Activated CD8-positive, alpha-beta memory T cell treated with anti-CD3 and anti-CD28 coated beads, Interleukin-2, amount 10 ng/mL, durations not matched to agents 7 days and 5 days (primary cell): ENCODE data around the gene TM9SF1. TPM values are rescaled to one million over a fixed set of nuclear protein-coding genes. Genes with fewer than 3 reads are reported as not detected.

ENCODE experiments used
- ATAC-seq: fragments of 150-1000 bp; cut with Tn5 transposase; one replicate; pipeline ENCODE4 v1.10.0; 2021; ENCODE audit warnings: moderate library complexity
- CTCF ChIA-PET: fragments of 350-600 bp; sonication (Branson Sonifier 250); formaldehyde crosslinking; loops from one replicate; lab custom pipeline; 2021; ENCODE audit warnings: antibody characterized with exemption; lab: Charles Lee
- DNase-seq: peaks from one replicate; pipeline ENCODE4 v3.0.0-alpha.2; 2020
- H3K27ac Mint-ChIP-seq: one replicate; pipeline ENCODE4 v1.8.0; 2021; ENCODE audit warnings: mild to moderate bottlenecking, mixed read lengths
- H3K27me3 Mint-ChIP-seq: one replicate; pipeline ENCODE4 v1.8.0; 2021; ENCODE audit warnings: mixed read lengths
- H3K36me3 Mint-ChIP-seq: one replicate; pipeline ENCODE4 v1.8.0; 2021; ENCODE audit warnings: mild to moderate bottlenecking, mixed read lengths
- H3K4me1 Mint-ChIP-seq: one replicate; pipeline ENCODE4 v1.8.0; 2021; ENCODE audit warnings: mixed read lengths
- H3K4me3 Mint-ChIP-seq: one replicate; pipeline ENCODE4 v1.8.0; 2021; ENCODE audit warnings: mild to moderate bottlenecking, moderate library complexity, mixed read lengths
- H3K9me3 Mint-ChIP-seq: one replicate; pipeline ENCODE4 v1.8.0; 2022; ENCODE audit warnings: low read depth, mixed read lengths
- total RNA-seq, 2 experiments: library from RNA; stranded (reverse); gene quantifications; one replicate each; pipeline ENCODE4 v1.2.3, GENCODE V29; 2021

The TM9SF1 gene
- total RNA-seq, result 10 to 100 TPM; 26.7 to 32.8 TPM

GRCh38 chr14:24195186-24196070 is at the start of gene TM9SF1:
Gene TM9SF1, minus strand, starts transcription at chr14:24195441. Its CDS starts 422 bp downstream, at chr14:24195019.
- peak; percentile 93 for DNase-seq
- CTCF ChIA-PET, result interaction anchor here (0.7 to 2.2 kb wide), 12 partner anchors 15 to 235 kb away, joined by 3 to 14 read pairs (median 6); partner anchors contain the start of genes CHMP4A, CIDEB, IRF9 and KHNYN
- peaks cover 41% of the 10 kb centered on the region for H3K36me3 Mint-ChIP-seq
- H3K4me3 Mint-ChIP-seq, result peak within 1 kb of the TSS; percentile 89
- peaks cover 56% of the 10 kb centered on the region for H3K4me1 Mint-ChIP-seq
- peak within 1 kb of the TSS; percentile 95 for H3K27ac Mint-ChIP-seq
- H3K9me3 Mint-ChIP-seq, result peaks cover 2% of the 10 kb centered on the region
- peak; percentile 92 for ATAC-seq
- no peaks in the 10 kb centered on the region for H3K27me3 Mint-ChIP-seq

DNA sequence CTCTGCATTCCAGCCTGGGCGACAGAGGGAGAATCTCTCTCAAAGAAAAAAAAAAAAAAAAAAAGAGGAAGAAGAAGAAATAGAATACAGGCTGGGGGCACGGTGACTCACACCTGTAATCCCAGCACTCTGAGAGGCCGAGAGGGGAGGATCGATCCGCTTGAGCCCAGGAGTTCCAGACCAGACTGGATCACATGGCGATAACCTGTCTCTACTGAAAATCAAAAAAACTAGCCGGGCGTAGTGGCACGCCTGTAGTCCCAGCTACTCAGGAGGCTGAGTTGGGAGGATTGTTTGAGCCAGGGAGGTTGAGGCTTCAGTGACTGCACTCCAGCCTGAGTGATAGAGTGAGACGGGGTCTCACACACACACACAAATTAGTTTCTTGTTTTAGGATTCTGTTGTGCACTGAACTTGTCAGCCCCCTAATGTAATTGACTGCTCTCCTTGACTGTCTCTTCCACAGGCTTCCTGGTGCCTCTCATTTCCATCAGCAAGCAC is 48.1 kb upstream of the TM9SF1 start:
- DNase-seq (no peak), ATAC-seq (no peak)
- no peaks in the 10 kb centered on the region for H3K9me3 Mint-ChIP-seq
- peak overlapping the region; percentile 96 for H3K4me3 Mint-ChIP-seq
- H3K36me3 Mint-ChIP-seq, result peaks cover 29% of the 10 kb centered on the region
- CTCF ChIA-PET, result interaction anchor here (0.7 to 21.6 kb wide), 26 partner anchors 9 to 198 kb away, joined by 3 to 541 read pairs (median 12); partner anchors contain the start of genes ADCY4, CBLN3, CHMP4A and CIDEB
- peaks cover 62% of the 10 kb centered on the region for H3K4me1 Mint-ChIP-seq
- peak overlapping the region; percentile 100 for H3K27ac Mint-ChIP-seq
- no peaks in the 10 kb centered on the region for H3K27me3 Mint-ChIP-seq

DNA sequence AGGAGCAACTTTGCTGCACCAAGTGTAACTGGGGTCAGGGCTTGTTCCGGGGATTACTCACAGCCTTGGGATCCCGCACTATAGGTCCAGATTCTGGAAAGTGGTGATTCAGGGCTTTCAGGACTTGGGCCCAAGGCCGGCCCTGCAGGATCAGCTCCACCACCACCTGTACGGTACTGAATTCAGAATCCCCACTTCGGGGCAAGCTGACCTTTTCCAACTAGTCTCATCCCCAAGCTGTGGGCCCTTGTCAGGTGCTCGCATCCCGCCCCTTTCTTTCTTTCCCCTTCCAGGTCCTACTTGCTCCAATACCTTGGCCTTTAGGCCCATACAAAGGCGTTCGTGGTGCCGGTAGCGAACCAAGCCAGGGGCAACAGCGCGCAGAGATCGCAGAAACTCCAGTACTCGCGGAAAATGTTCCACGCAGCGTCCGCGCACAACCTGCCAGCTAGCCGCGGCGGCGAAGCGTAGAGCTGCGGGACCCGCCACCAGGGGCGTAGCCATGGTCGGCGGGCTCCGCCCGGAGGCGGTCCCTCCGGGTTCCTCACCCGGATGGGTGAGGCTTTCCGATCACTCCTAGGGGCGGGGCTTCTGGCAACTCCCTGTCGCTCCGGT is 46.7 kb upstream of the TM9SF1 start:
- Mint-ChIP-seq H3K9me3 (no peaks in the 10 kb centered on the region), H3K4me3 (peak overlapping the region; percentile 96), H3K27ac (peak overlapping the region; percentile 100), H3K4me1 (peaks cover 59% of the 10 kb centered on the region), H3K27me3 (no peaks in the 10 kb centered on the region), H3K36me3 (peaks cover 38% of the 10 kb centered on the region)
- CTCF ChIA-PET, result interaction anchor here (0.7 to 21.6 kb wide), 27 partner anchors 9 to 199 kb away, joined by 3 to 541 read pairs (median 12); partner anchors contain the start of genes ADCY4, CBLN3, CHMP4A and CIDEB
- ATAC-seq, result peak; percentile 83
- peak; percentile 96 for DNase-seq

GRCh38 chr14:24240110-24240918 is 45.1 kb upstream of the TM9SF1 start:
- Mint-ChIP-seq H3K27me3 (no peaks in the 10 kb centered on the region), H3K4me3 (peak overlapping the region; percentile 96), H3K36me3 (peaks cover 50% of the 10 kb centered on the region), H3K4me1 (peaks cover 63% of the 10 kb centered on the region), H3K27ac (peak overlapping the region; percentile 38), H3K9me3 (no peaks in the 10 kb centered on the region)
- DNase-seq, result no peak
- ATAC-seq, result no peak
- CTCF ChIA-PET, result interaction anchor here (11.6 to 21.6 kb wide), 3 partner anchors 32 to 91 kb away, joined by 112 to 541 read pairs (median 275); partner anchors contain the start of genes ADCY4, CIDEB, DHRS1 and LTB4R

GRCh38 chr14:24238527-24239037 is 43.3 kb upstream of the TM9SF1 start:
- CTCF ChIA-PET, result interaction anchor here (0.9 to 21.6 kb wide), 6 partner anchors 8 to 193 kb away, joined by 3 to 541 read pairs (median 7); partner anchors contain the start of genes ADCY4, CIDEB, DHRS1 and LTB4R
- no peak overlapping the region for H3K4me3 Mint-ChIP-seq
- H3K27me3 Mint-ChIP-seq, result no peaks in the 10 kb centered on the region
- ATAC-seq (no peak), DNase-seq (no peak)
- H3K9me3 Mint-ChIP-seq, result no peaks in the 10 kb centered on the region
- no peak overlapping the region for H3K27ac Mint-ChIP-seq
- H3K36me3 Mint-ChIP-seq, result peaks cover 57% of the 10 kb centered on the region
- H3K4me1 Mint-ChIP-seq, result peaks cover 72% of the 10 kb centered on the region

DNA sequence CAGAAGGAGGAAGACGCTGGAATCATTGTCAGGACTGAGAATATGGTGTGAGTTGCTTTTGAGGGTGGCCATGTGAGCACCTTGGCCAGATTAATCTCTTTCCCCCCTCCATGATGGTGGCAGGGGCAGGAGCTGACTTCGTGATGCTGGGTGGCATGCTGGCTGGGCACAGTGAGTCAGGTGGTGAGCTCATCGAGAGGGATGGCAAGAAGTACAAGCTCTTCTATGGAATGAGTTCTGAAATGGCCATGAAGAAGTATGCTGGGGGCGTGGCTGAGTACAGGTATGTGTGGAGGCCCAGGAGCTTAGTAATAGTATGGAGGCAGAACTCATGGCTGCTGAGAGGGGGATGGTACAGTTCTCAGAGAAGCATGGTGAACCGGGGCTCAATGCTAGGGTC is 42.9 kb upstream of the TM9SF1 start:
- no peak overlapping the region for H3K27ac Mint-ChIP-seq
- peaks cover 57% of the 10 kb centered on the region for H3K36me3 Mint-ChIP-seq
- ATAC-seq, result no peak

GRCh38 chr14:24237463-24237955 is 42.3 kb upstream of the TM9SF1 start:
- Mint-ChIP-seq H3K27me3 (no peaks in the 10 kb centered on the region), H3K4me1 (peaks cover 75% of the 10 kb centered on the region), H3K27ac (no peak overlapping the region), H3K4me3 (no peak overlapping the region), H3K9me3 (no peaks in the 10 kb centered on the region), H3K36me3 (peaks cover 57% of the 10 kb centered on the region)
- DNase-seq (no peak), ATAC-seq (no peak)
- CTCF ChIA-PET, result interaction anchor here (1.5 to 21.6 kb wide), 4 partner anchors 9 to 93 kb away, joined by 7 to 541 read pairs (median 60); partner anchors contain the start of genes ADCY4, CIDEB, DHRS1 and LTB4R

More for the DNA sequence above, 42.9 kb upstream of the TM9SF1 start:
- no peak overlapping the region for H3K4me3 Mint-ChIP-seq
- no peak for DNase-seq
- H3K4me1 Mint-ChIP-seq, result peaks cover 73% of the 10 kb centered on the region
- CTCF ChIA-PET, result interaction anchor here (0.9 to 21.6 kb wide), 6 partner anchors 8 to 194 kb away, joined by 3 to 541 read pairs (median 7); partner anchors contain the start of genes ADCY4, CIDEB, DHRS1 and LTB4R
- H3K27me3 Mint-ChIP-seq, result no peaks in the 10 kb centered on the region
- H3K9me3 Mint-ChIP-seq, result no peaks in the 10 kb centered on the region

DNA sequence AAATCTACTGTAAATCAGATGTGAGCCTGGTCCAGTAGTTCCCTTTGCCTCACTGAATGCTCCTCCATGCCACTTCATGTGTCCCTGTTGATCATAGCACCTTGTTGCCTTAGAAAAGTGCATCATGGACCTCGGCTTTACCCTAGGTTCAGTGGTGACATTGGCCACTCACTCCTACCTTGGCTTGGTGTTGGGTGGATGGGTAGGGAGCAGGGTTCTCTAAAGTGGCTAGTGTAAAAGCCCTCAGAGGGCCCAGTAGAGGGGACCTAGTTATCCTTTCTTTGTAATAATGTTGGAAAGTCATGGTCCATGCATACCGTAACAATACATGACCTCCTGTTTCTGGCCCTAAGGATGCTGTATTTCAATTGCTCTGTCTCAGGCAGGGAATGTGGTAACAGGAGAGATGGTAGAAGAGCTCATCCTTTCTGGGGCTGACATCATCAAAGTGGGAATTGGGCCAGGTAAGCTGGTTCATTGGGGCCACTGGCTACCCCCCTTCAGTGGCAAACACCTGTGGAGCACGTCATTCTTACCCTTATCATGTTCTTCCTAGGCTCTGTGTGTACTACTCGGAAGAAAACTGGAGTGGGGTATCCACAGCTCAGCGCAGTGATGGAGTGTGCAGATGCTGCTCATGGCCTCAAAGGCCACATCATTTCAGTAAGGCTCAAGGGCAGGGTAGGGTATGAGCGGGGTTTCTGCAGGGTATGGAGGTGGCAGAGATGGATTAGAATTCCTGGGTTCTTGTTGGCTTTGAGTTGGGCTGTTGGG is 41.6 kb upstream of the TM9SF1 start:
- H3K4me3 Mint-ChIP-seq, result no peak overlapping the region
- no peaks in the 10 kb centered on the region for H3K27me3 Mint-ChIP-seq
- DNase-seq, result no peak
- H3K36me3 Mint-ChIP-seq, result peaks cover 57% of the 10 kb centered on the region
- no peaks in the 10 kb centered on the region for H3K9me3 Mint-ChIP-seq
- CTCF ChIA-PET, result interaction anchor here (1.5 to 21.6 kb wide), 3 partner anchors 10 to 67 kb away, joined by 7 to 541 read pairs (median 7); partner anchors contain the start of genes CIDEB, DHRS1, LTB4R and LTB4R2
- no peak for ATAC-seq
- H3K27ac Mint-ChIP-seq, result no peak overlapping the region
- peaks cover 72% of the 10 kb centered on the region for H3K4me1 Mint-ChIP-seq

DNA sequence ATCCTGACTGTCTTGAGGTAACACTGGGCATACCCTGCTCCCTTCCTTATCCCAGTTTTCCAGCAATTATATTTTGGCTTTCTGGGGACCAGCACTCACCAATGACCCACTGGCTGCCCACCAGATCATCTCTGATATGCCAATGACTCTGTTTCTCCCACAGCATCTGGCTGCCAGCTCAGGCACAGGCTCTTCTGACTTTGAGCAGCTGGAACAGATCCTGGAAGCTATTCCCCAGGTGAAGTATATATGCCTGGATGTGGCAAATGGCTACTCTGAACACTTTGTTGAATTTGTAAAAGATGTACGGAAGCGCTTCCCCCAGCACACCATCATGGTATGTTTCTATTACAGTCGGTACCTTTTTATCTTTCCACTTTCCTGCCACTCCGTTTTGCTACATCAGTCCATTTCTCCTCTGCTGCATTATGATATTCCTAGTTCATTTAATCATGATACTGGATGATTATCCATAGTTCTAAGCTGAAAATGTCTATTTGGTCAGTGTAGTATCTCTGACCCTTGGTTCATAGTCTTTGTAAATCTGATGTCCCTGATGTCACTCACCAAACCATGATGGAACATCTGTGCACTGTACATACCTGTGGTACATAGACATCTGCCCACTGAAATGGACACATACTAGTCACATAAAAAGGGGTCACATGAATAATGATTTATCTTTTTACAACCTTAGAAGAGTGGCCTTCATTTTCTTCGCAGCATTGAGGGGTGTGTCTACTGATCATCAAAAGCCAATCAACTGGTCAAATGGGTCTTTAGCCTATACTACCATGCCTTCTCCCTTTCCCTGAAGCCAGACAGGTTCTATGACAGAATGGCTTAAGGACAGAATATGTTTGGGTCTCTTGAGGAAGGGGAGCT is 40.8 kb upstream of the TM9SF1 start:
- H3K4me3 Mint-ChIP-seq, result no peak overlapping the region
- peaks cover 55% of the 10 kb centered on the region for H3K36me3 Mint-ChIP-seq

DNA sequence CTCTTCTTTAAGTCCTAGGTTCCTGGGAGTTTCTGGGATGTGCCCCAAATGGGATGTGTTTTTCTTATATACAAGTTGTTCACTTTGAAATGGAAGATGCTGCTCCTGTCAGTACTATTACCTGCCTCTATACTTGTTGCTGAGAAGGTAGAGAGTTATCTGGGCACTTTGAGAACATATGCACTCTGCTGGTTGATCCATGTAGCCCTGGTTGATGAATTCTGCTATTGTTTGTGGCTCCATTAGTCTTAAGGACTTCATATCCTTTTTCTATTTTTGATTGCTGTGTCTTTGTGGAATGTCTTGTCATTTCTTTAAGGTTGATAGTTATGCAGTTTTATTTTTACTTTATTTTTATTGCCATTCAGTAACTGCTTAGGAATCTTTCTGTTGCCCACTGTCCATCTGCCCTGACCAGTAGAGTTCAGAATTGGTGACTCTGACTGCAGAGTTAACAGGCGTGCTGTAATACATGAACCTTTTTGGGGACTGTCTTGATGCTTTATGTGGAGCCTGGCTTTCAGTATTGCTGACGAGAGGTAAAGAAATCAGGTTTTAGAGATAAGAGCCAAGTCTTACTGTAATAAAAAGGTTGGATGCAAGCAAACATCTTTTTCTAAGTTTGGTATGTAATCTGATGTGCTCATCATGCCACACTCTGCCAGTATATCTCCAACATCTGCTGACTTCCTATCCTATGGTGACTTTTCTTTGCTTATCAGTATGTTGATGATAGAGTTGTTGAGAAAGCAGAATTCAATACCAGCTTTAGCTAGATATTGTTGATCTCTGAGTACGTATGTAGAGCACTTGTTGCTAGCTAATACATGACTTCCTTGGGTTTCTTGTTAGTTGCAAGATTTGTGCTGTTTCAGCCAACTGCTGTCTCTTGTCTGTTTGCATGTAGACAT is 39.1 kb upstream of the TM9SF1 start:
- Mint-ChIP-seq H3K36me3 (peaks cover 44% of the 10 kb centered on the region), H3K4me1 (peaks cover 62% of the 10 kb centered on the region), H3K9me3 (no peaks in the 10 kb centered on the region), H3K27me3 (no peaks in the 10 kb centered on the region), H3K27ac (peak overlapping the region; percentile 45), H3K4me3 (peak overlapping the region; percentile 84)
- no peak for ATAC-seq
- CTCF ChIA-PET, result interaction anchor here (1.0 to 21.6 kb wide), 10 partner anchors 8 to 202 kb away, joined by 3 to 541 read pairs (median 6); partner anchors contain the start of genes CIDEB, DHRS1, EMC9 and IRF9
- DNase-seq, result no peak

More for the DNA sequence above, 40.8 kb upstream of the TM9SF1 start:
- DNase-seq (no peak), ATAC-seq (no peak)
- CTCF ChIA-PET, result interaction anchor here (1.5 to 21.6 kb wide), 6 partner anchors 20 to 75 kb away, joined by 3 to 541 read pairs (median 6); partner anchors contain the start of genes CIDEB, DHRS1, IRF9 and LTB4R
- Mint-ChIP-seq H3K9me3 (no peaks in the 10 kb centered on the region), H3K4me1 (peaks cover 71% of the 10 kb centered on the region), H3K27ac (no peak overlapping the region), H3K27me3 (no peaks in the 10 kb centered on the region)
